Inflammatory macrophage treated with lipopolysaccharide for 1 hour (primary cell): ENCODE data around the gene P4HB.

ENCODE experiments used
- DNase-seq, 2 donors: peaks; one replicate each; pipeline ENCODE4 v3.0.0-alpha.2; 2020 to 2022

P4HB gene

DNA sequence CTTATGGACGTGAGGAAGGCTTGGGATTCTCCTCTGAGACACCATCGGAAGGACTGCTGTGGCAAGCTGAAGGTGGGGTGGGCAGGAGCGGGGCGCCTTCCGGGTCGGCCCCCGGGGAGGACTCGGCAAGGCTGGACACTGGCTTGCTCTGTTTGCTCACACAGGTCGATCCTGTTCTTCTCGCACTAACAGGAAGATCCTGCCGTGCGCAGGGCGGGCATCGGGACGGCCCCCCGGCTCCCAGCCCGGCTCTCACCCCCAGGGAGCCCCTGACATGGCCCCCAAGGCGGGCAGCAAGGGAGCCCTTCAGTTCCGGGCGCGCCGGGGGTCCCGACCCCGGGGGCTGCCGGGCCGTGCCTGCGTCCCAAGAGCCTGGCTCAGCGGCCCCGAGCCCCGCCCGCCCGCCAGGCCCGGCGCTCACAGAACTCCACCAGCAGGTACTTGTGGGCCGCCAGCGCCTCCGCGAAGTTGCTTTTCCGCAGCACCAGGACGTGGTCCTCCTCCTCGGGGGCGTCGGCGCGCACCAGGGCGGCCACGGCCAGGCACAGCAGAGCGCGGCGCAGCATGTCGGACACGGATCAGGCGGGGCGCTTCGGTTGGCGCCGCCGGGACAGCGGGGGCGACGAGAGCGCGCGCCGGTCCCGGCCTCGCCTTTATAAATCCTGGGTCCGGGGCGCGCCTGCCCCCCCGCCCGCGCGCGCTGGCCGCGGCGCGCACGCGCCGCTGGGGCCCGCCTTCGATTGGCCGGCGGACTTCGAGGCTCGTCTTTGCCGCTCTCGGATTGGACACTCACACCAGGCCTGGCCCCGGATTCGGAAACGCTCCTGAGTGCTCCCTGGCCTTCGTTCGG, at the start of gene P4HB:
P4HB (minus strand) TSS at position 630 of the 850 bp plus-strand sequence; CDS start at position 566, 64 bp downstream.
- DNase-seq, result no peak

DNA sequence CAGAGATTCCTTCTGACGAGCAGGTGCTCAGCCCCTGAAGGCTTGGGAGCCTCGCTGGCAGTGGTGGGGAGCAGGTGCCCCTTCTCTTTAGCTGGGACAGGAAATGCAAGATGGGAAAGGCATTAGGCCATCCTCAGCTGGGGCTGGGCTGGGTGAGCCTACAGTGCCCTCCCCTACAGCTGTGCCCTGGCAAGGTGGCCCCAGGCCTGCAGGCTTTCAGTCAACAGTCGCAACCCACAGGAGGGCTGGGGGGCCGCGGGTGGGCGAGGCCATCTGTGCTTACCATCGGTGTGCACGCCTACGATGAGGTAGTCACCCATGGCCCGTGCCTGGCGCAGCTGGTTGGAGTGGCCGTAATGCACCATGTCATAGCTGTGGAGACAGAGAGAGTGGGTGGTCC, 48.9 kb upstream of the P4HB start:
- no peak for DNase-seq

DNA sequence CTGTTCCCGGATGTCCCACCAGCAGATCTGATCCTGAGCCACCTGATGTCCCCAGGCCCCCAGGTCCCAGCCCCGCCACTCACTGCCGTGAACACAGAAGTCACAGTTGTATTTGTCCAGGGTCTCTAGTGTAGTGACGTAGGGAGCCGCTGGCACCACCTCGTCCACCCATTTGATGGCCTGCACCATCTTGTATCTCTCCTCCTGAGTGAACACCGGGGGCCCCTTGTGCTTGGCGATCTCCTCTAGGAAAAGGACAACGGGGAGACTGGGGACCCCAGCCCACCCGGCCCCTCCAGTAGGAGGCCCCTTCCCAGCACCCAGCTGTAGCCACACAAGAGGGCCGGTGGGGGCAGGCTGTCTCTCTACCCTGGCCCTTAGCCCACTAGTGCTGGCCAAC, 48.5 kb upstream of the P4HB start:
- no peak for DNase-seq

DNA sequence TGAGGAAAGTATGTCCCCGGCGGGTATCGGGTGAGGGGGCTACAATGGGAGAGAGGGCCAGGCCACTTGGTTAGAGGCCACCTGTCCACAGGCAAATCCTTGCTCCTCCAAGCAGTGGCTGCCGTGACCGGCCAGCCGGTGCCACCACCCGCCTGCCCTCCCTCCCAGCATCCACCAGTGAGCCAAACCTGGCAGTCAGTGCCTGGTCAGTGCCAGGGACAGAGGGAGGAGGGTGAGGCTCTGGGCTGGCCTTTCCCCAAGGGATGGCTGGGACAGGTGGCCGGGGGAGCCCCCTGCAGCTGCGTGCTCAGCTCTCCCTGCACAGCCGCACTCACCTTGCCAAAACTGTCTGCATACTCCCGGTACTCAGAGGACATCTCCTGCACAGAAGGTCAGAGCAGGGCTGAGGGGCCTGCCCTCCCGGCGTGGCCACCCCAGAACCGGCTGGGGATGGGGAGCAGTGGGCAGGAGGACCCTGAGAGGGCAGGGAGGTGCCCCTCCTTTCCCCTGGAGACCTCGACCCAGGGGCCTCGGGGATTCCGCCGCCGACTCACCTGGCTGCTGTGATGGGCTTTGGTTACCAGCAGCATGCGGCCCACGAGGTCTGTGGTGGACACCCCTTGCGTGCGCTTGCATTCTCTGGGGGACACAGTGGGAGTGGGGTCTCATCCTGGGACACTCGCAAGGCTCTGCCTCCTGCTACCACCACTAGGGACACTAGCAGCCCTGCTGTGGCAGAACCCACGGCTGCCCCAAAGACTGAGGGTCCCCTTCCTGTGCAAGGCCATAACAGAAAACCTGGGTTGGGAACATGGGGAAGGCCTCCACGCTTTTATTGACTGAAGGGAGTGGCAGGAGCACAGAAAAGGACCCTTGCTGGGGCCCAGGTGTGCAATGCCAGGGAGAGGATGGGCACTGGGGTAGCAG, 47.1 kb upstream of the P4HB start:
- no peak for DNase-seq

DNA sequence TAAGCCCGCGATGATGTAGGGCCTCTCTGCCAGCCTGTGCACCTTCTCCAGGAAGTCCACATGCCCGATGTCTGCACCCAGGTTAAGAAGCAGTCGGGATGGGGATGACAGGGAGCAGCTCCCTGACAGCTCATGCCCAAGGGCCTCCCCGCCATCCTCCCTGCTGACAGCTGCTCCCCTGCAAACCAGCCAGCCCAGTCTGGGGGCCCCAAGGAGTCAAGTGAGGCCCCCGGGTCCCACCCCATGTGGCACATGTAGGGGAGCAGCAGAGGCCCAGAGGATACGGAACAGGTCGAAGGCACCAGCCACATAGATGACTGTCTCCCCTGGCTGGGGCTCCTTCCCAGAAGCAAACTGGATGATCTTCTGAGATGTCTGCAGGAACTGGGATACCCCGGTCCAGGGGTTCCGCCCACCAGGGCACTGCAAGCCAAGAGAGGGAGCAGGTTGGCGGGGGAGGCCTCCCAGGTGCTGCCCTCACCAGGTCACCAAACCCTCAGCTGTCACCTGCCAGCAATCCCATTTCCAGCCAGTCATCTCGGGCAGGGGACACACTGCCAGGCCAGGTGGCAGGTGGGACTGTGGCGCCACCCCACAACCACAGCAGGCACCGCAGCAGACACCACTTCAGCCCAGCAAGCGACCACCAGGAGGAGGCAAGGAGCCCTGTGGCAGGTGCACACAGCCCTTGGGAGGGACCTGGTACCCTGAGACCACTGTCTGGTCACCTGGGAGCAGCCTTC, 46.3 kb upstream of the P4HB start:
- DNase-seq, result no peak

DNA sequence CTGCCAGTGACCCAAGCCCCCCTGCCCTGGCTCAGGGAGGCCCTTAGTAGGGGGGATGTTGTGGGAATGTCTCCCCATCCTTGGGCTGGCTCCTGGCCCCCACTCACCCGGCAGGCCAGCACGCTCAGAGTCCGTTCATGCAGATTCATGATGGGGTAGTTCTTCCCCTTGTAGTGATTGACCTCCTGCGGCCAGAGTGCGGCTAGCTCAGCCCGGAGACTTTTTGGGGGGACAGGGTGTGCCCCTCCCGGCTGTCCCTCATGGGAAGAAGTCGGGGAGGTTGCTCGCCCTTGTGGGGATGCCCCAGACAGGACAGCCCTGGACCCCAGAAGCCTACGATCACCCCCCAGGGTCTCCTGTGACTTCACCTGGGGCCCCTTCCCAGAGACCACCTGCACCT, 45.7 kb upstream of the P4HB start:
- DNase-seq, result no peak

DNA sequence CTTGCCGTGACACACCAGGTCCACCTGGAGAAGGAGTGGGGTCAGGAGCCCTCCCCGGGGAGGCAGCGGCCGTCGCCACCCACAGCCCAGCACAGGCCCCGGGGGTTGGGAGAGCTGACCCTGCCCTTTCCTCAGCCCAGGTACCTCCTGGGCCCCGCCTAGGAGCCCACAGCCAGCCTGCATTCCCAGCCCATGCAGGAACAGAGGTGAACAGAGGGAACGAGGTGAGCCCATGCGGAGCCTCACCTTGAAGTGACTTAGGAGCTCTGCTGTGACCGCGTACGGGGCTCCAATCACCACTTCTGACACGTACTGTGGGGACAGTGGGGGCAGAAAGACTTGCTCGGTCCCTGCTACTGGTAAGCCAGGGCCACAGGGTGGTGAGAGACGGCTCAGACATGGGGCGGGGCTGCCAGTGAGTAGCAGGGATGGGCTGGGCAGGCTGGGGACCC, 45.1 kb upstream of the P4HB start:
- DNase-seq, result no peak

DNA sequence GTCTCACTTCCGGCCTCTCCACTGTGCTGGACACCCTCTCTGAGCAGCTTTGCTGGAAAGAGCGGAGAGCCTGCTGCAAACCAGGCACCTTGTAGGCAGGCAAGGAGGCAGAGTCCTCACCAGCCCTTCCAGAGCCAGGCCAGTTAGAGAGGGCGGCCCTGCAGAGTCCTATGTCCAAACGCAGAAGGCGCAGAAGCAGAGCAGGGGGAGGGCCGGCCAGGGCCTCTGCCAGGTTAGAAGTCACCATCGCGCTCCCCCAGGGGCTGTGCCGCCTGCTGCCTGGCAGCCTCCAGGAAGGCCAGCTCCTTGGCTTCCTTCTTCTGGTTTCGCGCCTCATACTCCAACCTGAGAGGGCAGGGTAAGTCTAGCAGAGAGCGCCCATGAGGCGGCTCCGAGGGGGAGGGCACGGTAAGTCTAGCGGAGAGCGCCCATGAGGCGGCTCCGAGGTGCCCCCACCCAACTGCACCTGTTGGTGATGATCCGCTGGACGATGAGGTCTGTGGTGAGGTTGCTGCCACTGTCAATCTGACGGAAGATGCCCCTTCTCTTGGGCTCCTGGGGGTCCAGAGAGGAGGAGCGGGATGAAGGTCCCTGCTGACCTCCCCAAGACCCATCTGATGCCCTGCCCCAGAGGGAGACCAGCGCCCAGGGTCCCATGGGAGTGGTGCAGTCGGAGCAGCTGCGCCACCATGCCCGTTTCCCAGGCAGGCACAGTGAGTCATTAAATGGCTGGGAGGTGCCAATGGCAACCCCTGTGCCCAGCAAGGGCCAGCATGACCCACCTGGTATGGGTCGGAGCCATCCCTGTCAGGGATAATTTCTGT, 44.5 kb upstream of the P4HB start:
- no peak for DNase-seq

DNA sequence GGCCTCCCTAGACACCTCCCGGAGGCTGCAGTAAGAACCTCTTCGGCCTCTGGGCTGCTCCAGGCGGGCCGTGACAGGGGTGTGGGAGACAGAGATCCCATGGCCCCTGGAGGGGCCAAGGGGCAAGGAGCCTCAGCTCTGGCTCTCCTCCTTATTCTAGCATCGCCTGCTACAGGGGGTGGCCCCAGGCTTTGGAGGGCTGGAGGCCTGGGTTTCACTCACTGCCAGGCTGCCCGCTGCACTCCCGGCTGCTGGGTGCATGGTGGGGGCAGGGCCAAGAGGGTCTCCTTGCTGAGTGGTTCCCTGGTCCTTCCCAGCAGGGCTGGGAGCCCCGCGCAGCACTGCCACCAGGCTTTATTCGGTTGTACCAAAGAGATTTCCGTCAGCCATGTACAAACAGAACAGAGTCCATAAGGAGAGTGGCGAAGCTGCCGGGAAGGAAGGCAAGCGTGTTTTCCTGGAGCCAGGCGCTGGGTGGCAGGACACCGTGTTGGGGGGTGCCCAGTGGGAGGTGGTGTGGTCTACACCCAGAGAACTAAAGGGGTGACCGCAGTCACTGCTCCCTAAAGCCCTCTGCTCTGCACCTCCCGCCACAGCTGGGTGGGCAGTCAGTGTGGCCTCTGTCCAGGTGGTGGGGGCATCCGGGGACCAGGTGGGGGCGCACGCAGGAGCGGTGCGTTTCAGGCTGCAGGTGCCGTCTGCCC, 43.7 kb upstream of the P4HB start:
- DNase-seq, result no peak

DNA sequence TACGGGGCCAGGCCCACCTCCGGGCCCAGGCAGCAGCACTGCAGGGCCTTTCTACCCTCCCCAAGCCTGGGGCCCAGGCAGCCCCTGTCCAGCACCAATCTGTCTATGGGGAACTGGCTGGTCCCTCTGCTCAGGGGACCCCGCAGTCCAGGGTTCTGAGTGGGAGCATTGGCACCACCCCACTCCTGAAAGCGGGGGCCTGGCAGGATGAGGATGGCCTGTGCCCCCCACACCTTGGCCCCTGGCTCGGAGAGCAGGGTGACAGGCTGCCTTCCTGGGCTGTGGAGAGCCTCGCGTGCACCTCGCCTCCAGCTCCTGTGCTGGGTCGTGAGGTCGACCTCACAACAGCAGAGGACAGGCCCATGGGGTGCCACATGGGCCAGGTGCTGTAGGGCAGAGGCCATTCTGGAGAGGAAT, 43.1 kb upstream of the P4HB start:
- no peak for DNase-seq

DNA sequence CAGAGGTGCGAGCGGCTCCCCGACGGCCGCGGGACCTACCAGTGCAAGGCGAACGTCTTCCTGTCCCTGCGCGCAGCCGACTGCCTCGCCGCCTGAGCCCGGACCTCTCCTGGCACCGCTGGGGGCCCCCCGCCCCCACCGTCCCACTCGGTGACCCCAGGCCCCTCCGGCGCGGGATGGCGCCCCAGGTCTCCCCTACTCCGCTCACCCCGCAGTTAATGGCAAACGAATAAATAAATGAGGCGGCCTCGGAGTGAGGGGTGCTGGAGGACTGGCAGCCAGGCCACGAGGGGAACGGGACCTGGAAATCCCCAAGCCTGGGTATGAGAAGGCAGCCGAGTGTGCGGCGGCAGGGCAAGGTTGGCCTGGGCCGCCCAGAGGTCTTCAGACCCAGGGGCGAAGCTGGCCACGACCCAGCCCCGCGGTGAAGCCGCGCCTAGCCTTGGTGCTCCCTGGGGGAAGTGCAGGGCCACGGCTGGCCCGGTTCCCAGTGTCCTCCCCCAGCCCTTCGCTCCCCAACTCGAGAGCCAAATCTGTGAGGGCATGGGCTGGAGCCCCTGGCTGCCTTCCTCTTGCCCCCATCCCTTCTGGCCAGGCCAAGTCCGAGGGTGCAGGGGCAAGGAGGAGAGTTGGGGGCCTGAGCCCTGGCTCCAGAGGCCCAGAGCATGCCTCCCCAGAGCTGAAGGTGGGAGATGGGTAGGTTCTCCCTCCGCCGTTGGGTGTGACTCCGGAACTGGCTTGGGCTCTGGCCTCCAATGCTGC, 42.5 kb upstream of the P4HB start:
- no peak for DNase-seq

DNA sequence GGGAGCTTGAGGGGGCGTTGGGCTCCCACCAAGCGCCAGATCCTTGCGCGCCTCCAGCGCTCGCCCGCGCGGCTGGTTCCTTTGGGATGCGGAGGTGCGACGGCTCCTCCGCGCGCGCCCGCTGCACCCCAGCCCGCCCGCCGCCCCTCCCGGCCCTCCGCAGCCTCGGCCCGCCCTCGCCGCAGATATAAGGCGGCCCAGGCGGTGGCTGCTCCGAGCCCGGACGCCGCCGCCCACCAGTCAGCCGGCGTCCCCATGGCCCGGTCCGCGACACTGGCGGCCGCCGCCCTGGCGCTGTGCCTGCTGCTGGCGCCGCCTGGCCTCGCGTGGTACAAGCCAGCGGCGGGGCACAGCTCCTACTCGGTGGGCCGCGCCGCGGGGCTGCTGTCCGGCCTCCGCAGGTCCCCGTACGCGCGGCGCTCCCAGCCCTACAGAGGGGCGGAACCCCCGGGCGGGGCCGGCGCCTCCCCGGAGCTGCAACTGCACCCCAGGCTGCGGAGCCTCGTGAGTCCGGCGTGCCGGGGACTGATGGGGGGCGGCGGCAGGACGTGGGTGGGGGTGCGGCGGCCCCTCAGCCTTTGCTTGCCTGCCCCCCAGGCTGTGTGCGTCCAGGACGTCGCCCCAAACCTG, 41.8 kb upstream of the P4HB start, which contains the start of gene NPB:
NPB (plus strand) TSS at position 216 of the 630 bp plus-strand sequence; CDS start at position 256, 40 bp downstream.
- no peak for DNase-seq

DNA sequence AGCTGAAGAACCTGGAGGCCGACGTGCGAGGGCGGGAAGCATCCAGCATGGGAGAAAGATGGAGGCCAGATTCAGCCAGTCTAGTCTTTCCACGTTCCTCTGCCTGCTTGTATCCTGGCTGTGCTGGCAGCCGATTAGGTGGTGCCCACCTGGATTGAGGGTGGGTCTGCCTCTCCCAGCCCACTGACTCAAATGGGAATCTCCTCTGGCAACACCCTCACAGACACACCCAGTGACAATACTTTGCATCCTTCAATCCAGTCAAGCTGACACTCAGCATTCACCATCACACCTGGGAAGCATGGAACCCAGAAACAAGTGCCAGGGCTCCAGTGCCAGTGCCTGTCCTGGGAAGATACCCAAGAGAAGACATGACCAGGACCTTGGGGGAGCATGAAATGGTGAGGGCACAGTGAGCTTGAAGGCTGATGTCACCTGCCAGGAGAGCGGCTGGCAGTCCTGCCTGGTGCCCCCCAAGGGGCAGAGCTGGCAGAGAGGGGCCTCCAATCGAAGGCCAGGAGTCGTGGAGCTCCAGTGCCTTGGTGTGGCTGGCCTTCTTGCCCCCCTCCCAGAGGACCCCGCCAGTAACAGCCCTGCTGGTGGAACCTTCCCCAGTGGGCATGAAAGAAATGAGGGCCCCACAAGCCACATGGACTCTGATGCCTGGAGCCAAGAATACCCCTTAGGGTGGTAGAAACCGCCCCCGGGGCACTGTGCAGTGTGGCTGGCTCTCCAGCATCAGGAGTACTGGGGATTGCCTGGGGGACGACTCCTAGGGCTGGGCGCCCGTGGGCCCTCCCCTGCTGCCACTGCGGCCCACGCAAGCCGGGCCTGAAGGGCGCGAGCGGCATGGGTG, 41.1 kb upstream of the P4HB start:
- no peak for DNase-seq

DNA sequence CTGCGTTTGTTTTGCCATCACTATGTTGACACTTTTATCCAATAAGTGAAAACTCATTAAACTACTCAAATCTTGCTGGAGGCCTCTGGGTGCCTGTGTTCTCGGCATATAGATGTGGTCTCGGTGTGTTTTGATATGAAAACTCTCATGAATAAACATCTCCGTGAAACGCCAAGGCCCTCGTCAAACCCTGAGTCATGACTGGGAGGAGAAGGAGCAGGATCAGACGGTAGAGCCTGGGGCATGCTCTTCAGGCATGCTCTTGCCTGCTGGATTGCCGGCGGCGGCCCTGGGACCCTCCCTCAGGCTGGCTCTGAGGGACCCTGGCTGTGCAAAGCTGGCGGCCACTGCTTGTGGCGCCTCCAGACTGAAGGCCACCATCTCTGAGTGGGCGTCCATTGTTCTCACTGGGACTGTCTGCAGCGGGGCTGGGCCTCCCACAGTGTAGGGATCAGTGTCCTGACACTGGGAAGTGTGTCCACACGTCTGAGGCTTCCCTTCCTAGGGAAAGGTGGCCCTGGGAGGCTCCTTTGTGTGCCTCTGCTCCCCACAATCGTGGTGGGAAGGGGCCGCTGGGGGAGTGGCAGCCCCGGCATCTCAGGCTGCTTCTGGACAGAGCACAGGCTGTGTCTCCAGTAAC, 40.0 kb upstream of the P4HB start:
- DNase-seq, result no peak

DNA sequence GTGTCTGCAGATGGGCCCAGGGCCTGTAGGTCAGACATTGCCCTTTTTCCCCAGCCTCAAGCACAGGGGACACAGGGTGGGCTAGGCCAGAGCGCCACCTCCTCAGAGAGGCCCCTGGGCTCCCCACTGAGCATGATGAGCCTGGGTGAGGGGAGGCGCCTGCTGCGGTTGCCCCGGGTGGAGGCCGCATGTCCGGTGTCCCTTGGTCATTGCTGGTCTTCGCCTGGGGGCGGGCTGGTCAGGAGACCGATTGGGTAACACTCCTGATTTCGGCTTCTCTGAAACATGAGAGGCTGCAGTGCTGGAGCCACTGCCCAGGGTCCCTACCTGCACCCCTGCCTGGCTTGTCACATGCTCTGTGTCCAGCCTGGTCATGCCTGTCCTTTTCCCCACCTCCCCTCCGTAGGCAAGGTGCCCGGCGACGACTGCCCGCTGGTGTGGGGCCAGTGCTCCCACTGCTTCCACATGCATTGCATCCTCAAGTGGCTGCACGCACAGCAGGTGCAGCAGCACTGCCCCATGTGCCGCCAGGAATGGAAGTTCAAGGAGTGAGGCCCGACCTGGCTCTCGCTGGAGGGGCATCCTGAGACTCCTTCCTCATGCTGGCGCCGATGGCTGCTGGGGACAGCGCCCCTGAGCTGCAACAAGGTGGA, 39.3 kb upstream of the P4HB start:
- DNase-seq, result no peak

DNA sequence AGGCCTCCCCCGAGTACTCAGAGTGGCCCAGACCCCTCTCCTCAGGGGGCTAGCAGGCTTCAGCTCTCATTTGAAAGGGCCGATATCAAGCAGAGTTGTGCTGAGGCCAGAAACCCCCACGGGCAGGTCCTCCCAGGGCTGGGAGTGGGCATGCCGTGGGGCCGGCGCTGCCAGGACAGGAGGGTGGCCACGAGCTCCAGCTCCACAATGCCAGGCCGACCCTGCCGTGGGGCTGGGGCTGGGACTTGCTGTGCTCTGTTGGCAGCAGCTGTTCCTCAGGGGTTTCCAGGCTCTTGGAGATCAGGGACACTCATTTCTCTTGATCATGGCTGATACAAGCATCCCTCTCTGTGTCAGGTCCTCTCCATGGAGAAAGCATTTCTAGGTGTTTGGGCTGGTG, 38.5 kb upstream of the P4HB start:
- DNase-seq, result no peak

DNA sequence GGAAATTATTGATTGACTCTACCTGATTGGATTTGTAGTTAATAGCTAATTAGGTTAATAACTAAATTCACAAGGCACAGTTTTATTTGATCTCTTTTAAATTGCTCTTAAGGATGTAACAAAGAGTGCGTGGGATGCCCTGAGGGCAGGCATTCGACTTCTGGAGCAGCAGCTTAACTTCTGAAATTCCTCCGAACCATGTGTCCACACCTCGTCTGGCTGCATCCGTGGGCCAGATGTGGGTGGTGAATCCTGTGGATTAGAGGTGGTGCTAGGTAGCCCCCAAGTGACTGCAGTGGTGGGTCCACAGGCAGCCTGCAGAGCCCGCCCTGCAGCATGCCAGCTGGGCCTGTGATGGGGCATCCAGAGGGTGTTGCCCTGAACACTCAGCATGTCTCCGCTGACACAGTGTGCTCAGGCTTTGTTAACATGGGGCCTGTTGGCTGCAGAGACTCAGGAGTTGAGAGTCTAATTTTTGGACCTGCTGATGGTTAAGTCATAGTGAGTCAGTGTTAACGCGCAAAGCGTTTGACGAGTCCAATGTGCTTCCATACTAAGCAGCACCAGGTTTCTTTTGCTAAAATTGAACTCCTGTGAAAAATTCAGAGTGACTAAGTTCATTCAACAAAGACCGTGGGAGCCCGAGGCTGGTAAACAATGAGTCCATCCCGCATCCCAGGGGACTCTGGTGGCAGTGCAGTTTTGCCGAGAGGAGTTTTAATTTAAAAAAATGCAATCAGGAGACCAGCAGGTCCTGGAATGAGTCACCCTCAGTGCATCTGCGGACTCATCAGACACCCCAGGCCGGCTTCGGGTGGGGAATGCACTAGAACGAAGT, 37.9 kb upstream of the P4HB start:
- DNase-seq, result no peak
